ENCODE results near the gene C10orf62.
A peak's percentile ranks its signal among the peaks of the same experiment; 100 is the strongest.
"Not testable (repeated sequence)": the region's sequence is repeated elsewhere in the genome, so short reads cannot be mapped to it uniquely, and the experiment has no call there.

Gene C10orf62

DNA sequence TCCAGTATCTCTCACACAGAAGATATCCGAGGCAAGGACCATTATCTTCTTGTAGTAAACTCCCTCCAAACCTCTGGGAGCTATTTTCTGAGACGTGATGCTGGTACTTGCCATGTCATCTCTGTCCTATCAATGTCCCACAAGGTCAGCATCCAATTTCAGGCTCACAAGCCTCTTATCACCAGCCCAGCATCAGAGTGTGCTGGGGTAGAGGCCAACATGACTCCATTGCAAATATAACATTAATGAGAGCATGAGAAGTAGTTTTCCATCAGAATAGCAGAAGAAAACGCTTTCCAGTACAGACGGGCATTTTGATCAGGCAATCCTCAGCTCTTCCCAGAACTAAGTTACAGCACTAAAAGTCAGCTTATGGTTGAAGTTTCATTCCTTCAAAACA lies 38.2 kb downstream of the C10orf62 start:
- no peak for DNase-seq (ENCODE audit: low read depth in 3 of 3)

GRCh38 chr10:97628228-97628627 lies 38.7 kb downstream of the C10orf62 start:
- DNase-seq (ENCODE audit: low read depth in 3 of 3): no peak

- no peak for DNase-seq (ENCODE audit: low read depth in 3 of 3)
These were observed 39.8 kb downstream of the C10orf62 start for GRCh38 chr10:97629289-97629688.

GRCh38 chr10:97631098-97631497 lies 41.6 kb downstream of the C10orf62 start:
- DNase-seq (ENCODE audit: low read depth in 3 of 3): no peak

DNA sequence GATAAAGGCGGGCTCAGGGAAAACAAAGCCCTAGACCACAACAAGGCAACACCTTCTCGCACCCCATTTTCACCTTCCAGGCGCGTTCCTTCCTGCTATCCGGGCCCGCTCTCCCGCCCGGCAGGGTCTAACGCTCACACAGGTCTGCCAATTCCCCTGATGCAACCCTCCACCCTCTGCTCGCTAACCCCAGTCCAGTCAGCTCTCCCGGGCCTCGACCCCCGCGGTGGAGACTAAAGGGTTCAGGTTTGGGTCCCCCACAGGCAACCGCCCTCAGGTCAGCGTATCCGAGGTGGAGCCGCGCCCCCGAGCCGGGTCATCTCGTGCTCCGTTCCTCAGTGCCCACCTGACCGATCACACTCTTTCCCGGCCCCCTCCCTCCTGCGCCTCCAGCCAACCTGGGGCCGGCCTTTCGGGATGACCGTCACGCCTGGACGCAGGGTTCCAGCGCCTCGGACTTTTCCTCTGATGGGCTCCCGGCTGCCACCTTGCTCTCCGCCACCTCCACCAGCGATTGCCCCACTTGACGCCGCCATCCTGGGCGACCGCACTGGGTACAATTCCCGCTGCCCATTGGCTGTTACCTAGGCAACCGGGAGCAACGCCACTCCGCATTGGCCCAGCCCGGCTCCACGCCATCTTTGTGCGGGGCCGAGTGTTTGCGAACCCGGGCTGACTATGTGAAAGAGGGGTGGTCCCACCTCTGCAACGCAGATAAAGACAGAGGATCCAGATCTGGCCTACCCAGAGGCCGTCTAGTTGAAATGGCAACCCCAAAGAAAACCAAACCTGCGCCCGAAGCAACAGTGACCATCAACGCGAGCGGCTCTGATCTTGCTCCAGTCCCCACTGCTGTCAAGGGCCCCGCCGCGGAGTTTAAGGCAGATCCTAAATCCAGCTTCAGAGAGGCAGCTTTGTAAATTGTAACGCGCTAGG lies 43.7 kb downstream of the C10orf62 start, which contains the start of gene MORN4:
TSS of gene MORN4 (minus strand) at position 552 of the 936 bp plus-strand sequence. CDS start 13,847 bp downstream, outside the sequence.
- peak; percentile 82 to 89 (median 88) for DNase-seq (ENCODE audit: low read depth in 3 of 3)

GRCh38 chr10:97633921-97634320 lies 44.4 kb downstream of the C10orf62 start:
- no peak for DNase-seq (ENCODE audit: low read depth in 3 of 3)

- DNase-seq (ENCODE audit: low read depth in 3 of 3): no peak
These were observed 46.1 kb downstream of the C10orf62 start for GRCh38 chr10:97635577-97635976.

- not testable (repeated sequence) for DNase-seq (ENCODE audit: low read depth in 3 of 3)
These were observed 49.6 kb downstream of the C10orf62 start for GRCh38 chr10:97639090-97639489.

GRCh38 chr10:97640174-97640867 lies 50.8 kb downstream of the C10orf62 start, which contains the start of gene PI4K2A:
Gene PI4K2A, plus strand, starts transcription at chr10:97640671. Its CDS starts 72 bp downstream, at chr10:97640743.
- DNase-seq (ENCODE audit: low read depth in 3 of 3): peak; percentile 99 to 100 (median 99)
